Measurements from ENCODE around the gene IL32. TPM values are rescaled to one million over a fixed set of nuclear protein-coding genes. Genes with fewer than 3 reads are reported as not detected.
A peak's percentile ranks its signal among the peaks of the same experiment; 100 is the strongest.
"Not testable (repeated sequence)": the region's sequence is repeated elsewhere in the genome, so short reads cannot be mapped to it uniquely, and the experiment has no call there.

IL32 gene
- total RNA-seq, 4 donors from 2014 or later = 4.2 to 32.9 (median 21.7) TPM

DNA sequence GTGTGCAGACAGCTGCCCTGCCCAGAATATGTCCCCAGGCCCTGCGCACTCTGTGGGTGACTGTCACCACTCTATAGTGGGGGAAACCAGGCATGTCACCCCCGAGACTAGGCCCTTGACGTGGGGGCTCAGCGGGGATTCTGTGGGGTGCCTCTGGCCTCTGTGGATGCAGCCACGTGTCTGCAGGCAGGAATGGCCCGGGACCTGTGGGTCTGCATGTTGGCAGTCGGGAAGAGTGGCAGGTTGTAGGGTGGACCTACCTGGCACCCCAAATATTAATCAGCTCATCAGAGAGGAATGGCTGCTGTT, 954 bp downstream of the IL32 start:
- Histone ChIP-seq H3K9me3 (no peaks in the 10 kb centered on the region), H3K27me3 (no peaks in the 10 kb centered on the region), H3K27ac (peak overlapping the region in 1 of 4 donors; percentile 12), H3K36me3 (no peaks in the 10 kb centered on the region), H3K4me3 (peak overlapping the region in 2 of 4 donors; percentile 30 to 36), H3K4me1 (peaks cover 0 to 11% (median 2%) of the 10 kb centered on the region in 4 donors)
- DNase-seq (ENCODE audit: low spot score in 2 of 2) = no peak
- WGBS, 2 donors = 88 to 93% methylated on average over 7 of the region's 7 CpGs
- TF ChIP-seq EP300 (IDR thresholded peaks at IDR 0.05) (no peak), POLR2A (IDR thresholded peaks at IDR 0.05) (no peak)
- TF ChIP-seq, protein P1, sequence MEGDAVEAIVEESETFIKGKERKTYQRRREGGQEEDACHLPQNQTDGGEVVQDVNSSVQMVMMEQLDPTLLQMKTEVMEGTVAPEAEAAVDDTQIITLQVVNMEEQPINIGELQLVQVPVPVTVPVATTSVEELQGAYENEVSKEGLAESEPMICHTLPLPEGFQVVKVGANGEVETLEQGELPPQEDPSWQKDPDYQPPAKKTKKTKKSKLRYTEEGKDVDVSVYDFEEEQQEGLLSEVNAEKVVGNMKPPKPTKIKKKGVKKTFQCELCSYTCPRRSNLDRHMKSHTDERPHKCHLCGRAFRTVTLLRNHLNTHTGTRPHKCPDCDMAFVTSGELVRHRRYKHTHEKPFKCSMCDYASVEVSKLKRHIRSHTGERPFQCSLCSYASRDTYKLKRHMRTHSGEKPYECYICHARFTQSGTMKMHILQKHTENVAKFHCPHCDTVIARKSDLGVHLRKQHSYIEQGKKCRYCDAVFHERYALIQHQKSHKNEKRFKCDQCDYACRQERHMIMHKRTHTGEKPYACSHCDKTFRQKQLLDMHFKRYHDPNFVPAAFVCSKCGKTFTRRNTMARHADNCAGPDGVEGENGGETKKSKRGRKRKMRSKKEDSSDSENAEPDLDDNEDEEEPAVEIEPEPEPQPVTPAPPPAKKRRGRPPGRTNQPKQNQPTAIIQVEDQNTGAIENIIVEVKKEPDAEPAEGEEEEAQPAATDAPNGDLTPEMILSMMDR (IDR thresholded peaks at IDR 0.05) = no peak

DNA sequence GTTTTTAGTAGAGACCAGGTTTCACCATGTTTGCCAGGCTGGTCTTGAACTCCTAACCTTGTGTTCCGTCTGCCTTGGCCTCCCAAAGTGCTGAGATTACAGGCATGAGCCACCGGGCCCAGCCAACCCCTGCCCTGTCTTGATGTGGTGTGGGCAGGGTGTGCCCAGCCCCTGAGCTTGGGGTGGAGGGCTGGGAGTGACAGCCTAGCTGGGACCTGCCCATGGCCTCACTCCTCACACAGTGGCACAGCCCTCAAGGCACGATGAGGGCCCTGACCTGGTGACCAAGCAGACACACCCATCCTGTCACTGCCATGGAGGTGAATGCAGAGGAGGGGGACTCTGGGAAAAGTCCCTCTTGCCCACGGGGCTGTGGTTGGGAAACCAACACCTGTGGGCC, 3.0 kb downstream of the IL32 start:
- no peak for TF ChIP-seq EP300 (IDR thresholded peaks at IDR 0.05)
- no peak overlapping the region for H3K4me3 ChIP-seq
- WGBS, 2 donors = 66 to 81% methylated on average over 2 of the region's 4 CpGs

DNA sequence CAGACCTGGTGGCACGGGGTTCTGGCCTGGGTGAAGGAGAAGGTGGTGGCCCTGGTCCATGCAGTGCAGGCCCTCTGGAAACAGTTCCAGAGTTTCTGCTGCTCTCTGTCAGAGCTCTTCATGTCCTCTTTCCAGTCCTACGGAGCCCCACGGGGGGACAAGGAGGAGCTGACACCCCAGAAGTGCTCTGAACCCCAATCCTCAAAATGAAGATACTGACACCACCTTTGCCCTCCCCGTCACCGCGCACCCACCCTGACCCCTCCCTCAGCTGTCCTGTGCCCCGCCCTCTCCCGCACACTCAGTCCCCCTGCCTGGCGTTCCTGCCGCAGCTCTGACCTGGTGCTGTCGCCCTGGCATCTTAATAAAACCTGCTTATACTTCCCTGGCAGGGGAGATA, 3.7 kb downstream of the IL32 start:
- H3K36me3 ChIP-seq; H3K4me3 ChIP-seq; H3K27me3 ChIP-seq; H3K27ac ChIP-seq; DNase-seq (ENCODE audit: low spot score in 2 of 2); H3K9me3 ChIP-seq: not testable (repeated sequence)
- peaks cover 0 to 11% (median 2%) of the 10 kb centered on the region in 4 donors for H3K4me1 ChIP-seq
- 82 to 87% methylated on average over 10 of the region's 11 CpGs for WGBS, 2 donors

More for the DNA sequence above, 3.0 kb downstream of the IL32 start:
- Histone ChIP-seq H3K27ac (no peak overlapping the region), H3K4me1 (peaks cover 0 to 11% (median 2%) of the 10 kb centered on the region in 4 donors), H3K27me3 (no peaks in the 10 kb centered on the region), H3K9me3 (no peaks in the 10 kb centered on the region), H3K36me3 (no peaks in the 10 kb centered on the region)
- no peak for DNase-seq (ENCODE audit: low spot score in 2 of 2)

DNA sequence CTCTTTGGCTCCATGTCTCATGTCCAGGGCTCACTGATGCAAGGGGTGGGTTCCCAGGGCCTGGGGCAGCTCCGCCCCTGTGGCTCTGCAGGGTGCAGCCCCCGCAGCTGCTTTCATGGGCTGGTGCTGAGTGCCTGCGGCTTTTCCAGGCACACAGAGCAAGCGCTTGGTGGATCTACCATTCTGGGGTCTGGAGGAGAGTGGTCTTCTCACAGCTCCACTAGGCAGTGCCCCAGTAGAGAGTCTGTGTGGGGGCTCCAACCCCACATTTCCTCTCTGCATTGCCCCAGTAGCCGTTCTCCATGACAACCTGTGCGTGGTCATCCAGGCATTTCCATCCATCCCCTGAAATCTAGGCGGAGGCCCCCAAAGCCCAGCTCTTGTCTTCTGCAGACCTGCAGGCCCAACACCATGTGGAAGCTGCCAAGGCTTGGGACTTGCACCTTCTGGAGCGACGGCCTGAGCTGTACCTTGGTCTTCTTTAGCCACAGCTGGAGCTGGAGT, 5.2 kb downstream of the IL32 start:
- no peak for DNase-seq (ENCODE audit: low spot score in 2 of 2)
- 80 to 82% methylated on average over 7 to 9 of the region's 9 CpGs for WGBS, 2 donors

DNA sequence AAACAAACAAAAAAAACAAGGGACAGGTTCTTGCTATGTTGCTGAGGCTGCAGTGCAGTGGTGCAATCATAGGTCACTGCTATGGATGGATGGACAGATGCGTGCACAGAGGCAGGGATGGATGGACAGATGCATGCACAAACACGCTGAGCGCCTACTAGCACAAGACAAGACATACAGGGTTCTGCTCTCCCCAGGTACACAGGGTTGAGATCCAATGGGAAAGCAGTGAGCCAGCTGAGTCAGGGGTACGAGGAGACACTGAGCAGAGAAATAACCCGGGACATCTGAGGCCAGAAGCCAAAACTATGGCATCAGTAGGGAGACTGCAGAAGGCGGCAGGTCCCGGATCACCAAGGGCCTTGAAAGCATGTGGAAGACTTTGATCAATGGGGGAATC, 6.2 kb downstream of the IL32 start:
- WGBS, 2 donors = 85 to 89% methylated on average over 7 of the region's 7 CpGs
- Histone ChIP-seq H3K27me3 (peaks cover 0 to 17% of the 10 kb centered on the region in 2 donors), H3K4me1 (no peaks in the 10 kb centered on the region), H3K36me3 (no peaks in the 10 kb centered on the region), H3K27ac (no peak overlapping the region), H3K9me3 (no peaks in the 10 kb centered on the region), H3K4me3 (no peak overlapping the region)
- TF ChIP-seq, protein P1 (IDR thresholded peaks at IDR 0.05) = no peak
- no peak for TF ChIP-seq POLR2A (IDR thresholded peaks at IDR 0.05)
- TF ChIP-seq EP300 (IDR thresholded peaks at IDR 0.05) = no peak
- DNase-seq (ENCODE audit: low spot score in 2 of 2) = no peak

More for the DNA sequence above, 5.2 kb downstream of the IL32 start:
- Histone ChIP-seq H3K4me3 (no peak overlapping the region), H3K27me3 (peaks cover 0 to 10% of the 10 kb centered on the region in 2 donors), H3K27ac (no peak overlapping the region), H3K36me3 (no peaks in the 10 kb centered on the region), H3K9me3 (no peaks in the 10 kb centered on the region), H3K4me1 (no peaks in the 10 kb centered on the region)
- no peak for TF ChIP-seq POLR2A (IDR thresholded peaks at IDR 0.05)
- TF ChIP-seq, protein P1 (IDR thresholded peaks at IDR 0.05) = no peak
- TF ChIP-seq EP300 (IDR thresholded peaks at IDR 0.05) = no peak

DNA sequence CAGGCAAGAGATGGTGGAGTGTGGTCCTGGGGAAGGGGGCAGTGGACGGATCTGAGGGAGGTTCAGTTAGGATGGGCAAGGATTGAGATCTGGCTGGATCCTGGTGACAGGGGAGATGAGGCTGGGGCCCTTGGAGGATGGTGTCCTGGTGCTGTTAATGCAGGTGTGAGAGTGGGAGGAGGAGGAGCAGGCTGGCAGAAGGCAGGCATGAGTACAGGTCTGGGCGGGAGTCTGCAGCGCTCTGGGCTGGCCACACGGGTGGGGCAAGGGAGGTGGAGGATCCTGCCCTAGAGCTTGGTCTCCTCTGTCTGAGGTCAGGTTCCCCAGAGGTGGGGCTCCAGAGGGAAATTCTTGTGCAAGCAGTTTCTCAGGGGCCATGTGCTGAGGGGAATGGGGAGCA, 6.7 kb downstream of the IL32 start:
- H3K4me1 ChIP-seq; H3K36me3 ChIP-seq; DNase-seq (ENCODE audit: low spot score in 2 of 2); H3K9me3 ChIP-seq; H3K4me3 ChIP-seq; H3K27ac ChIP-seq: not testable (repeated sequence)
- peaks cover 0 to 18% of the 10 kb centered on the region in 2 donors for H3K27me3 ChIP-seq
- 83 to 91% methylated on average over 1 of the region's 4 CpGs for WGBS, 2 donors

DNA sequence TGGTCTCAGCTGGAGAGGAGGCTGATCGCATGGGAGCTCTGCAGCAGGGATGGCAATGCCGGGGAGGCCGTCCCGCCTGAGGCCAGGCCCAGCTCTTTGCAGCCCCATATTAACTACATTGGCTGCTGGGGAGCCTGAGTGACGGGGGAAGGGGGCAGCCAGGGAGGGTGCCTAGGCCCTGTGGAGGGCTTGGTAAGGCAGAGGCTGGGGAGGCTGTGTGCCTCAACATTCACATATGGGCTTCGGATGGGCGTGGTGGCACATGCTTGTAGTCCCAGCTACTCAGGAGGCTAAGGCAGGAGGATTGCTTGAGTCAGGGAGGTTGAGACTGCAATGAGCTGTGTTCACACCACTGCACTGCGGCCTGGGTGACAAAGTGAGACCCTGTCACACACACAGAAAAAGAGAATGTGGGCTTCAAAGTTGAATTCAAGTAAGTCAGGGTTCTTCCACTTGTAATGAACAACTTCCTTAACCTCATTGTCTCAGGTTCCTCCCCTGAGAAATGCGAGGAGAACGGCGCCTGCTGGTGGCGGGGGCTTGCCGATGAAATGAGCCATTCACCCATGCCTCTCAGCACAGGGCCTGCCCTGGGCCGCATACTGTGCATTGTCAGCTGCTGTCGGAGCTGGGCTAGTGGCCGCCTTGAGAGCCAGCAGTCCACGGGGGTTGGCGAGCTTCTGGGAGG, 7.3 kb downstream of the IL32 start:
- not testable (repeated sequence) for H3K36me3 ChIP-seq; H3K4me1 ChIP-seq; H3K9me3 ChIP-seq; H3K27ac ChIP-seq; H3K4me3 ChIP-seq; DNase-seq (ENCODE audit: low spot score in 2 of 2)
- peaks cover 0 to 18% of the 10 kb centered on the region in 2 donors for H3K27me3 ChIP-seq
- WGBS, 2 donors = 64 to 83% methylated on average over 8 to 10 of the region's 18 CpGs
